ENCODE data around the gene PHC2.

The PHC2 gene

DNA sequence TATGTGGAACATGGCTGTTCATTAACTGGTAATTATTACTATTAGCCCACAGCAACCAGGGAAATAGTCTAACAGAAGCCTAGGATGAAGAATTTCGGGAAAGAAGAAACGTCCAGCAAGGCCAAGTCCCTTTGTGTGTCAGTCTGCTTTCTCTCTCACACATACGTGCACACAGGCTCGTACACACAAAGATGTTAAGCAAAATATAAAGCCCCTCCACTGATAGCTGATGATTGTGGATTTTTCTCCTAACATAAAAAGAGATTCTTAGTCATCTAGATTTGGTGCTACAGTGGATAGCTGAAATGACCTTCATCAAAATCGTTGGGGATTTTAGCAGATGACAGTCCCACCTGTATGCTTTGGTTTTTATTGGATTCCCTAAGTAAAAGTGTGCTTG lies 67.9 kb downstream of the PHC2 start:
- no peak for DNase-seq (ENCODE audit: low spot score)
- TF ChIP-seq, protein P1, sequence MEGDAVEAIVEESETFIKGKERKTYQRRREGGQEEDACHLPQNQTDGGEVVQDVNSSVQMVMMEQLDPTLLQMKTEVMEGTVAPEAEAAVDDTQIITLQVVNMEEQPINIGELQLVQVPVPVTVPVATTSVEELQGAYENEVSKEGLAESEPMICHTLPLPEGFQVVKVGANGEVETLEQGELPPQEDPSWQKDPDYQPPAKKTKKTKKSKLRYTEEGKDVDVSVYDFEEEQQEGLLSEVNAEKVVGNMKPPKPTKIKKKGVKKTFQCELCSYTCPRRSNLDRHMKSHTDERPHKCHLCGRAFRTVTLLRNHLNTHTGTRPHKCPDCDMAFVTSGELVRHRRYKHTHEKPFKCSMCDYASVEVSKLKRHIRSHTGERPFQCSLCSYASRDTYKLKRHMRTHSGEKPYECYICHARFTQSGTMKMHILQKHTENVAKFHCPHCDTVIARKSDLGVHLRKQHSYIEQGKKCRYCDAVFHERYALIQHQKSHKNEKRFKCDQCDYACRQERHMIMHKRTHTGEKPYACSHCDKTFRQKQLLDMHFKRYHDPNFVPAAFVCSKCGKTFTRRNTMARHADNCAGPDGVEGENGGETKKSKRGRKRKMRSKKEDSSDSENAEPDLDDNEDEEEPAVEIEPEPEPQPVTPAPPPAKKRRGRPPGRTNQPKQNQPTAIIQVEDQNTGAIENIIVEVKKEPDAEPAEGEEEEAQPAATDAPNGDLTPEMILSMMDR (IDR thresholded peaks at IDR 0.05; ENCODE audit: extremely low read depth, missing control alignments), result no peak

DNA sequence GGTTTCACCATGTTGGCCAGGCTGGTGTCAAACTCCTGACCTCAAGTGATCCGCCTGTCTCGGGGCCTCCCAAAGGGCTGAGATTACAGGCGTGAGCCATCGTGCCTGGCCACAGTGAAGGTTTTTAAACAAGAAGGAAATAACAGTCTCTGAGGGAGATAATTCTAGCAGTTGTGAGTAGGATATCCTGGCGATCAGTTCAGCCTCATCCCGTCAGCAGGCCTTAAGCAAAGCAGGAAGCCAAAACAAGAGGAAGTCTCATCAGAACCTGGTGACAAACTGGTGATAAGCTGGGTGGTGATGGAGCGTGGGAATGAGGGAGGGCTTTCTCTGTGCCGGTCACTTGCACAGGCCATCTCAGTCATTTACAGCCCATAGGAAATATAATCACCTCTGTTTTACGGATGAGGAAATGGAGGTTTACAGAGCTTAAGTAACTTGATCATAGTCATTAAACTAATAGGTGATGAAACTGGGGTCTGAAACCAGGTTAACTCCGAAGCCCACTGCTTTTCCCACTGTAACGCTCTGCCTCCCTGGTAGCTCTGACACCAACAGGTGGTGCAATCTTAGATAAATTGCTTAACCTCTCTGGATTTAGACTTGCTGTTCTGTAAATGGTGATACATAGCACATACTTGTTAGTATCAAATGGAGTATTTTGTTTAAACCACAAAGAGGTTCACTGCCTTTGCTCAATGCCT lies 69.2 kb downstream of the PHC2 start:
- DNase-seq (ENCODE audit: low spot score), result no peak
- TF ChIP-seq, protein P1 (IDR thresholded peaks at IDR 0.05; ENCODE audit: extremely low read depth, missing control alignments), result no peak

DNA sequence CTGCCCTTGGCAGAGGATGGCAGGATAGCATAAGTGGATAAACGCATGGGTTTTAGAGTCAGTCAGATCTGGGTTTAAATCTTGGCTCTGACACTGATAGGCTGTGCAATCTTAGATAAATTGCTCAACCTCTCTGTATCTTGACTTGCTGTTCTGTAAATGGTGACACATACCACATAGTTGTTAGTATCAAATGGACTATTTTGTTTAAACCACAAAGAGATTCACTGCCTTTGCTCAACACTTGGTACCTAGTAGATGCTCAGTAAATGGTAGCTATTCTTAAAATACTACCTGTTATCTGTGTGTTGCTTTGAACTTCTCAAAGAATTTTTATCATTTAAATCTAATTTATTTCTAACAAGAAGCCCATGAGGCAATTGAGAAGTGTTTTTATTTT lies 70.5 kb downstream of the PHC2 start:
- no peak for DNase-seq (ENCODE audit: low spot score)
- TF ChIP-seq, protein P1 (IDR thresholded peaks at IDR 0.05; ENCODE audit: extremely low read depth, missing control alignments), result no peak

DNA sequence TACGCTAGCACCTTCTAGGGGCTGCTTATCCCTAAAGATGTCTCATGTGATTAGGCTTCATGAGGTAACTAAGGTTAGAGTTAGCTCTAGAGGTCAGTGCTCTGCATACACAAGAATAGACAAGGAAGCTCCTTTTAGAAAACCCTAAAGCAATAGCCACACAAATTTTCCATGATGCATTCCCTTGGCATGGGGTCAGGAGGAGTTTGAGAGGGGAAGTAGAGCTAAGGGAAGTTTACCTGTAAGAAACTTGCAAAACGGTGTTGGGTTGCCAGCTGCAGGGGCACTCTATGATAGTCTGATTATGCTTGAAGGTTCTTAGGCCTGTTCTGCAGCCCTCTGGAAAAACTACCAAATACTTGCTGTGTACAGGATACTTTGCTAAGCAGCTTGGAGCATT lies 71.0 kb downstream of the PHC2 start:
- DNase-seq (ENCODE audit: low spot score), result no peak
- TF ChIP-seq, protein P1 (IDR thresholded peaks at IDR 0.05; ENCODE audit: extremely low read depth, missing control alignments), result no peak

DNA sequence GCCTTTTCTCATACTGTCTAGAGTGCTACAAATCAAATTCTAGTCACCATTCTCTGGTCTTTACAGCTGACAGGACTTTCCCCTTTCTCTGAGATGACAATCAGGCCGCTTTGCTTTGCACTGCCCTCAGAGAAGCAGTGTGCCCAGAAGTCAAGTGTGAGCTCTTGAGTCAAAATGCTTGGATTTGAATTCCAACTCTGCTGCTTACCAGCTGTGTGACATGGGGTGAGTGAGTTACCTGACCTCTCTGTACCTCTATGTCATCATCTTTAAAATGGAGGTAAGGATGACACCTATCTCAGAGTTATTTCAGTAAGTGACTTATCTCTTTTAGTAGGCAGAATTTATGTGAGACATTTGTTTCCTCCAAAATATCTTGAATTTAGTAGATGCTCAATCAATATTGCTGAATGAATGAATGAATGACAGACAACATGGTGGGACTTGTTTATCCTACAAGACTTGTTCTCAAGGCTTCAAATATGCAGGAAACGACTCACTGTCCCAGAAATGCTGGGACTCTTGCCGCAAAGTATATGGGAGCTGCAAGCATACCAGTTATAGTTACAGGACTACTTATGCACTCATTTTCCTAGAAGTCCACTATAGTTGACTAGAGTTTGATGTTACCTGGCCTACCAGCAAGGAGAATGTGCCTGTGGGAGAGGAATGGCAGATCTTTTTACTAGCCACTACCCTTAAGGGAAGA lies 71.9 kb downstream of the PHC2 start:
- TF ChIP-seq, protein P1 (IDR thresholded peaks at IDR 0.05; ENCODE audit: extremely low read depth, missing control alignments), result no peak
- no peak for DNase-seq (ENCODE audit: low spot score)

DNA sequence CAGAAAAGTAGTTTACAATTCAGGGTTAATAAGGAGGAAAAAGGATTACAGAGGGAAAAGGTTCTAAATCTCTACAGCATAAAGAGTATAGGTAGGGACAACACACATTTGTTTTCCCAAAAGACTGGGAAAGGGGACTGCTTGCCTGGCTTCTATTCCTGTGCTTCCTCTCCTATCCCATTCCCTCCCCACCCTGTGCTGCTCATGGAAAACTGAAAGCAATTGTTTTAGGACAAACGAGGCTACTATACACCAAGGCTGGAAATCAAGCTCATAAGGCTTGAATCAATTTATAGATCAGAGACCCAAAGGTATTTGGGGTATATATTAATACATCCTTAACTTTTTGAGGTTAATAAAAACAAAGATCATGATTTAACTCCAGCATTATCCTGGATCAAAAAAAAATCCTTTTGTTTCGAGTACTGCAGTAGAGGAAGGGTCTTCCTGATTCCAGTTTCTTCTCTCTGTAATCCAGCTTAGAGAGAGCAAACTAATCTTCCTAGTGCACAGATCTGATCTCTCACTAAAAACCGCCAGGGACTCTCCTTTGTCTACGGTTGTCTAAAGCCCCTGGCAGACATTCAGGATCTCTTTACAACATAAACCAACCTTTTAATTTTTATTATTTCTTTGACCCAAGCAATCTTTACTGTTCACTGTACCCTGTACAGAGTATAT lies 72.6 kb downstream of the PHC2 start:
- TF ChIP-seq, protein P1 (IDR thresholded peaks at IDR 0.05; ENCODE audit: extremely low read depth, missing control alignments), result no peak

DNA sequence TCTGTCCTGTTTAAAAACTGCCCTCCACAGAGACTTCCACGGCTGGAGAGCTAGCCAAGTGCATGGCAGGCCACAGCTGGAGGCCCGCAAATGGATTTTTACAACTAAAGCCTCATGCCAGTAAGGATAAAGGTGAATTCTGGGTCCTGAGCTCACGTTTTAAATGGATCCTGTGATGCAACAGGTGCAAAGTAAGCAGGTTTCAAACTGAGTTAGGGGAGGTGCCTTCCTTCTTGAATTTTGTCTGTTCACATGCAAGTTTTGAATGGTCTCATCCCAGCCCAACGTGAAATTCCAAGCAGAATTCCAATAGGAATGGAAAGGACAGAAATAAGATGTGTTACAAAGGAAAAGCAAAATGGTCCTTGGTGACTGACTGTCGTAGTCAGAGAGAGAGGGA lies 73.8 kb downstream of the PHC2 start:
- no peak for DNase-seq (ENCODE audit: low spot score)
- TF ChIP-seq, protein P1 (IDR thresholded peaks at IDR 0.05; ENCODE audit: extremely low read depth, missing control alignments), result no peak

More for the DNA sequence above, 72.6 kb downstream of the PHC2 start:
- no peak for DNase-seq (ENCODE audit: low spot score)

All from GM20000 (cell line).